Lower leg skin (tissue), 4 donors: ENCODE measurements around the gene CA10. TPM values are rescaled to one million over a fixed set of nuclear protein-coding genes. Genes with fewer than 3 reads are reported as not detected.

Experiments used
- DNase-seq, 2 donors: peaks; one replicate each; pipeline ENCODE4 v3.0.0-alpha.2; 2019; ENCODE audit warnings: low spot score in 2 of 2
- H3K4me3 ChIP-seq: fragments of 200-600 bp; sonication (generic); 2 replicates; pipeline ENCODE4 v1.5.1; 2017; ENCODE audit warnings: mild to moderate bottlenecking, low read depth; ENCODE audit not compliant: poor library complexity, severe bottlenecking
- CTCF ChIP-seq, 3 donors: fragments of 450-650 bp; IDR thresholded peaks; one replicate each; pipeline ENCODE4 v1.5.1; 2016; ENCODE audit warnings: antibody characterized with exemption in 3 of 3, mild to moderate bottlenecking in 3 of 3, moderate library complexity in 2 of 3
- POLR2A ChIP-seq, 2 donors: fragments of 450-650 bp; IDR thresholded peaks; one replicate each; pipeline ENCODE4 v1.6.1; 2016 to 2017; ENCODE audit warnings: antibody characterized with exemption in 2 of 2, mild to moderate bottlenecking in 1 of 2, moderate library complexity in 1 of 2
- WGBS, 2 donors: methylation state at CpG; one replicate each; pipeline ENCODE4 v1.1.5; 2018; 5-methylcytosine and 5-hydroxymethylcytosine counted together
- intact Hi-C: fragments of 100-400 bp; cut with DNase I; formaldehyde crosslinking; loops from one replicate; pipeline ENCODE4 v1.15.0; 2023; ENCODE audit warnings: low total_unique reads
- total RNA-seq, 4 donors: library from RNA; depleted of rRNA; stranded (reverse); fragments of >200 nt; gene quantifications; one replicate each; pipeline ENCODE4 v1.1.0, GENCODE V29; 2016

Gene CA10
- total RNA-seq, 4 donors from 2014 or later, result not detected

- TF ChIP-seq CTCF (IDR thresholded peaks at IDR 0.05), result no peak
- no peak for TF ChIP-seq POLR2A (IDR thresholded peaks at IDR 0.05)
- DNase-seq, result no peak
- intact Hi-C loops, result no loop called here
- 76 to 79% methylated on average over 4 of the region's 4 CpGs for WGBS, 2 donors
- no peak overlapping the region for H3K4me3 ChIP-seq
Measured at GRCh38 chr17:51660266-51660665, 498.2 kb downstream of the CA10 start.

GRCh38 chr17:51657224-51657623, 501.3 kb downstream of the CA10 start:
- TF ChIP-seq CTCF (IDR thresholded peaks at IDR 0.05) (no peak), POLR2A (IDR thresholded peaks at IDR 0.05) (no peak)
- H3K4me3 ChIP-seq, result no peak overlapping the region
- DNase-seq, result no peak
- intact Hi-C loops, result no loop called here

GRCh38 chr17:51653878-51654277, 504.6 kb downstream of the CA10 start:
- TF ChIP-seq POLR2A (IDR thresholded peaks at IDR 0.05), result no peak
- no peak for TF ChIP-seq CTCF (IDR thresholded peaks at IDR 0.05)
- WGBS, 2 donors, result 29 to 36% methylated on average over 5 of the region's 5 CpGs
- intact Hi-C loops, result no loop called here
- H3K4me3 ChIP-seq, result no peak overlapping the region
- DNase-seq, result no peak

- intact Hi-C loops, result no loop called here
- no peak for TF ChIP-seq POLR2A (IDR thresholded peaks at IDR 0.05)
- no peak for TF ChIP-seq CTCF (IDR thresholded peaks at IDR 0.05)
- DNase-seq, result no peak
- H3K4me3 ChIP-seq, result no peak overlapping the region
- WGBS, 2 donors, result 58% methylated on average over 3 of the region's 3 CpGs
Measured at GRCh38 chr17:51652529-51652928, 506.0 kb downstream of the CA10 start.

GRCh38 chr17:51651513-51652298, 506.8 kb downstream of the CA10 start:
- WGBS, 2 donors, result 60 to 65% methylated on average over 6 of the region's 6 CpGs
- H3K4me3 ChIP-seq, result no peak overlapping the region
- intact Hi-C loops, result no loop called here
- no peak for DNase-seq
- no peak for TF ChIP-seq CTCF (IDR thresholded peaks at IDR 0.05)
- TF ChIP-seq POLR2A (IDR thresholded peaks at IDR 0.05), result no peak

GRCh38 chr17:51650772-51651171, 507.7 kb downstream of the CA10 start:
- intact Hi-C loops, result no loop called here
- WGBS, 2 donors, result 55 to 61% methylated on average over 3 of the region's 3 CpGs
- no peak for TF ChIP-seq CTCF (IDR thresholded peaks at IDR 0.05)
- TF ChIP-seq POLR2A (IDR thresholded peaks at IDR 0.05), result no peak
- DNase-seq, result no peak
- H3K4me3 ChIP-seq, result no peak overlapping the region
